Right hindlimb (tissue), 1 donor: ENCODE measurements around the gene RAB1A.

Experiments used
- DNase-seq: peaks from one replicate; pipeline ENCODE4 v3.0.0-alpha.2; 2018

RAB1A gene

GRCh38 chr2:65057391-65058052 lies 72.4 kb downstream of the RAB1A start:
- DNase-seq, result no peak

GRCh38 chr2:65057054-65057375 lies 72.9 kb downstream of the RAB1A start:
- no peak for DNase-seq

GRCh38 chr2:65056215-65057053 lies 73.5 kb downstream of the RAB1A start, which contains the start of gene CEP68:
Gene CEP68, plus strand, starts transcription at chr2:65056416. Its CDS starts 13,029 bp downstream, at chr2:65069445.
- peak; percentile 98 for DNase-seq

- peak; percentile 73 for DNase-seq
Observed at GRCh38 chr2:65055422-65056214, 74.3 kb downstream of the RAB1A start.

- DNase-seq, result no peak
Observed at GRCh38 chr2:65054749-65055421, 75.0 kb downstream of the RAB1A start.

GRCh38 chr2:65053199-65053598 lies 76.7 kb downstream of the RAB1A start:
- no peak for DNase-seq

GRCh38 chr2:65050931-65051330 lies 79.0 kb downstream of the RAB1A start:
- DNase-seq, result no peak

- DNase-seq, result no peak
Observed at GRCh38 chr2:65049010-65049639, 80.8 kb downstream of the RAB1A start.

- no peak for DNase-seq
Observed at GRCh38 chr2:65046633-65047407, 83.1 kb downstream of the RAB1A start.

- DNase-seq, result no peak
Observed at GRCh38 chr2:65045651-65046050, 84.3 kb downstream of the RAB1A start.

GRCh38 chr2:65044097-65044735 lies 85.7 kb downstream of the RAB1A start:
- DNase-seq, result no peak

- DNase-seq, result no peak
Observed at GRCh38 chr2:65043001-65043400, 86.9 kb downstream of the RAB1A start.

- peak; percentile 82 for DNase-seq
Observed at GRCh38 chr2:65040400-65041261, 89.3 kb downstream of the RAB1A start.

GRCh38 chr2:65039640-65040039 lies 90.3 kb downstream of the RAB1A start:
- no peak for DNase-seq

- DNase-seq, result no peak
Observed at GRCh38 chr2:65037178-65037577, 92.7 kb downstream of the RAB1A start.
